Common myeloid progenitor, CD34-positive (primary cell): Measurements from ENCODE around the gene MOB3B.

ENCODE experiments used
- CTCF ChIA-PET: fragments of 350-600 bp; sonication (Branson Sonifier 250); formaldehyde crosslinking; loops from one replicate; lab custom pipeline; 2021; ENCODE audit warnings: antibody characterized with exemption; lab: Charles Lee
- POLR2A ChIA-PET: fragments of 350-600 bp; sonication (Branson Sonifier 250); formaldehyde crosslinking; loops from one replicate; lab custom pipeline; 2021; ENCODE audit warnings: antibody characterized with exemption; lab: Charles Lee
- DNase-seq, 3 donors: peaks; one replicate each; pipeline versions ENCODE4 v3.0.0 to v3.0.0-alpha.2; 2013
- H3K27ac ChIP-seq, 2 experiments: 1 replicate in 1 of 2; 2 replicates in 1 of 2; pipeline ENCODE4 v1.7.0; 2013; ENCODE audit warnings: inconsistent platforms in 2 of 2, low read length in 2 of 2, mild to moderate bottlenecking in 2 of 2, low read depth in 1 of 2, moderate library complexity in 1 of 2; ENCODE audit not compliant: severe bottlenecking in 2 of 2, insufficient read depth in 1 of 2, poor library complexity in 1 of 2
- H3K27me3 ChIP-seq, 5 experiments: replicated peaks in 2 of 5; 1 replicate in 3 of 5; 2 replicates in 2 of 5; pipeline versions ENCODE4 v1.6.1 to v1.7.0; 2013; ENCODE audit warnings: low read length in 4 of 5, mild to moderate bottlenecking in 2 of 5, moderate library complexity in 2 of 5, inconsistent platforms in 1 of 5; ENCODE audit not compliant: insufficient read depth in 5 of 5, control insufficient read depth in 4 of 5
- H3K36me3 ChIP-seq, 4 experiments: 1 replicate in 2 of 4; 2 replicates in 2 of 4; pipeline versions ENCODE4 v1.6.1 to v1.7.0; 2013; ENCODE audit warnings: low read length in 3 of 4, control low read depth in 1 of 4, mild to moderate bottlenecking in 1 of 4; ENCODE audit not compliant: control insufficient read depth in 4 of 4, insufficient read depth in 4 of 4
- H3K4me1 ChIP-seq, 4 experiments: 1 replicate in 3 of 4; 2 replicates in 1 of 4; pipeline versions ENCODE4 v1.6.1 to v1.7.1; 2013; ENCODE audit warnings: low read length in 3 of 4, mild to moderate bottlenecking in 3 of 4, control low read depth in 1 of 4, inconsistent platforms in 1 of 4, moderate library complexity in 1 of 4; ENCODE audit not compliant: control insufficient read depth in 4 of 4, insufficient read depth in 4 of 4; ENCODE audit errors: control extremely low read depth in 1 of 4
- H3K4me3 ChIP-seq, 7 experiments: 1 replicate in 4 of 7; 2 replicates in 3 of 7; pipeline versions ENCODE4 v1.5.1 to v1.7.0; 2013; ENCODE audit warnings: mild to moderate bottlenecking in 7 of 7, low read length in 6 of 7, moderate library complexity in 6 of 7, inconsistent platforms in 2 of 7, low read depth in 2 of 7, control low read depth in 1 of 7; ENCODE audit not compliant: insufficient read depth in 4 of 7, control insufficient read depth in 1 of 7; ENCODE audit errors: extremely low read depth in 1 of 7
- H3K9me3 ChIP-seq, 5 experiments: 1 replicate in 4 of 5; 2 replicates in 1 of 5; pipeline versions ENCODE4 v1.6.1 to v1.7.1; 2013; ENCODE audit warnings: low read length in 4 of 5, mild to moderate bottlenecking in 2 of 5, inconsistent platforms in 1 of 5, low read depth in 1 of 5, moderate library complexity in 1 of 5; ENCODE audit not compliant: control insufficient read depth in 4 of 5, insufficient read depth in 2 of 5; ENCODE audit errors: control extremely low read depth in 1 of 5
- WGBS: methylation state at CpG from one replicate; pipeline ENCODE4 v1.1.5; 2013; ENCODE audit not compliant: insufficient coverage; 5-methylcytosine and 5-hydroxymethylcytosine counted together

Gene MOB3B

GRCh38 chr9:27429917-27430316 is 99.7 kb downstream of the MOB3B start:
- no peaks in the 10 kb centered on the region for H3K9me3 ChIP-seq
- CTCF ChIA-PET = interaction anchor here (1.2 to 1.3 kb wide), 3 partner anchors 12 to 98 kb away, joined by 3 read pairs; no protein-coding TSS in a partner anchor
- peaks cover 0 to 15% (median 12%) of the 10 kb centered on the region in 4 experiments for H3K4me1 ChIP-seq
- DNase-seq = no peak
- no peaks in the 10 kb centered on the region for H3K36me3 ChIP-seq
- 73% methylated on average over 2 of the region's 4 CpGs for WGBS
- no peak overlapping the region for H3K4me3 ChIP-seq
- no peaks in the 10 kb centered on the region for H3K27me3 ChIP-seq
- H3K27ac ChIP-seq = no peak overlapping the region
- POLR2A ChIA-PET = no interaction called here

GRCh38 chr9:27429436-27429835 is 100.2 kb downstream of the MOB3B start:
- no peaks in the 10 kb centered on the region for H3K9me3 ChIP-seq
- H3K4me3 ChIP-seq = no peak overlapping the region
- peaks cover 0 to 15% (median 12%) of the 10 kb centered on the region in 4 experiments for H3K4me1 ChIP-seq
- no peak overlapping the region for H3K27ac ChIP-seq
- ChIA-PET CTCF (interaction anchor here (1.2 to 1.3 kb wide), 2 partner anchors 12 to 97 kb away, joined by 3 read pairs; no protein-coding TSS in a partner anchor), POLR2A (no interaction called here)
- no peak for DNase-seq
- H3K36me3 ChIP-seq = no peaks in the 10 kb centered on the region
- H3K27me3 ChIP-seq = no peaks in the 10 kb centered on the region
- WGBS = 100% methylated on average over 1 of the region's 2 CpGs

- Histone ChIP-seq H3K9me3 (no peaks in the 10 kb centered on the region), H3K27ac (no peak overlapping the region), H3K4me3 (no peak overlapping the region), H3K27me3 (no peaks in the 10 kb centered on the region), H3K36me3 (no peaks in the 10 kb centered on the region), H3K4me1 (peaks cover 0 to 15% (median 12%) of the 10 kb centered on the region in 4 experiments)
- DNase-seq = no peak
- ChIA-PET CTCF (no interaction called here), POLR2A (no interaction called here)
- WGBS = 100% methylated on average over 1 of the region's 1 CpG
Measured at GRCh38 chr9:27428551-27428950, 101.1 kb downstream of the MOB3B start.

GRCh38 chr9:27427272-27427643 is 102.4 kb downstream of the MOB3B start:
- POLR2A ChIA-PET = no interaction called here
- no peak for DNase-seq
- Histone ChIP-seq H3K4me3 (no peak overlapping the region), H3K4me1 (peaks cover 0 to 10% (median 8%) of the 10 kb centered on the region in 4 experiments), H3K27me3 (no peaks in the 10 kb centered on the region), H3K36me3 (no peaks in the 10 kb centered on the region), H3K9me3 (no peaks in the 10 kb centered on the region), H3K27ac (no peak overlapping the region)
- WGBS = 100% methylated on average over 2 of the region's 3 CpGs
- CTCF ChIA-PET = no interaction called here

- H3K27ac ChIP-seq = no peak overlapping the region
- no peak overlapping the region for H3K4me3 ChIP-seq
- CTCF ChIA-PET = no interaction called here
- POLR2A ChIA-PET = no interaction called here
- no peaks in the 10 kb centered on the region for H3K36me3 ChIP-seq
- peaks cover 0 to 5% (median 5%) of the 10 kb centered on the region in 4 experiments for H3K4me1 ChIP-seq
- no peaks in the 10 kb centered on the region for H3K9me3 ChIP-seq
- H3K27me3 ChIP-seq = no peaks in the 10 kb centered on the region
- DNase-seq = no peak
- WGBS = 93% methylated on average over 4 of the region's 5 CpGs
Measured at GRCh38 chr9:27426511-27427271, 102.9 kb downstream of the MOB3B start.

GRCh38 chr9:27425827-27426510 is 103.6 kb downstream of the MOB3B start:
- H3K27ac ChIP-seq = no peak overlapping the region
- CTCF ChIA-PET = interaction anchor here (1.3 kb wide), 1 partner anchor 10 kb away, joined by 3 read pairs; no protein-coding TSS in a partner anchor

More at GRCh38 chr9:27425827-27426510, 103.6 kb downstream of the MOB3B start:
- Histone ChIP-seq H3K27me3 (no peaks in the 10 kb centered on the region), H3K4me3 (no peak overlapping the region), H3K9me3 (no peaks in the 10 kb centered on the region), H3K4me1 (no peaks in the 10 kb centered on the region), H3K36me3 (no peaks in the 10 kb centered on the region)
- WGBS = 81% methylated on average over 4 of the region's 4 CpGs
- no peak for DNase-seq
- POLR2A ChIA-PET = no interaction called here
